ENCODE data around the gene DSTYK.
A peak's percentile ranks its signal among the peaks of the same experiment; 100 is the strongest.

The DSTYK gene

DNA sequence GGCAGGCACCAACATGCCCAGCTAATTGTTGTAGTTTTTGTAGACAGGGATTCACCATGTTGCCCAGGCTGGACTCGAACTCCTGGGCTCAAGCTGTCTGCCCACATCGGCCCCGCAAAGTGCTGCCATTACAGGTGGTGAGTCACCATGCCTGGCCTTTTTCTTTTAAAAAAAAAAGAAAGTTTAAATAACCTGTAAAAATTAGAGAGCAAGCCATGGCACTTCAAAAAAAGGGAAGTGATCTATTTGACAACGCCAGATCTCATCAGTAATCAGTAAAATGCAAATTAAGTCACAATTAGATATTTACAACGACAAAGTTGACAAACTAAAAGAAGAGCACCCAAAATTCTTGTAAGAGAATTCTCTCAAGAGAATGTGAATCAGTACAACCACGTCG, 86.8 kb downstream of the DSTYK start:
- DNase-seq (ENCODE audit: extremely low read depth, low read depth), result no peak
- TF ChIP-seq, protein P1, sequence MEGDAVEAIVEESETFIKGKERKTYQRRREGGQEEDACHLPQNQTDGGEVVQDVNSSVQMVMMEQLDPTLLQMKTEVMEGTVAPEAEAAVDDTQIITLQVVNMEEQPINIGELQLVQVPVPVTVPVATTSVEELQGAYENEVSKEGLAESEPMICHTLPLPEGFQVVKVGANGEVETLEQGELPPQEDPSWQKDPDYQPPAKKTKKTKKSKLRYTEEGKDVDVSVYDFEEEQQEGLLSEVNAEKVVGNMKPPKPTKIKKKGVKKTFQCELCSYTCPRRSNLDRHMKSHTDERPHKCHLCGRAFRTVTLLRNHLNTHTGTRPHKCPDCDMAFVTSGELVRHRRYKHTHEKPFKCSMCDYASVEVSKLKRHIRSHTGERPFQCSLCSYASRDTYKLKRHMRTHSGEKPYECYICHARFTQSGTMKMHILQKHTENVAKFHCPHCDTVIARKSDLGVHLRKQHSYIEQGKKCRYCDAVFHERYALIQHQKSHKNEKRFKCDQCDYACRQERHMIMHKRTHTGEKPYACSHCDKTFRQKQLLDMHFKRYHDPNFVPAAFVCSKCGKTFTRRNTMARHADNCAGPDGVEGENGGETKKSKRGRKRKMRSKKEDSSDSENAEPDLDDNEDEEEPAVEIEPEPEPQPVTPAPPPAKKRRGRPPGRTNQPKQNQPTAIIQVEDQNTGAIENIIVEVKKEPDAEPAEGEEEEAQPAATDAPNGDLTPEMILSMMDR (IDR thresholded peaks at IDR 0.05; ENCODE audit: low read depth, low read length), result no peak

DNA sequence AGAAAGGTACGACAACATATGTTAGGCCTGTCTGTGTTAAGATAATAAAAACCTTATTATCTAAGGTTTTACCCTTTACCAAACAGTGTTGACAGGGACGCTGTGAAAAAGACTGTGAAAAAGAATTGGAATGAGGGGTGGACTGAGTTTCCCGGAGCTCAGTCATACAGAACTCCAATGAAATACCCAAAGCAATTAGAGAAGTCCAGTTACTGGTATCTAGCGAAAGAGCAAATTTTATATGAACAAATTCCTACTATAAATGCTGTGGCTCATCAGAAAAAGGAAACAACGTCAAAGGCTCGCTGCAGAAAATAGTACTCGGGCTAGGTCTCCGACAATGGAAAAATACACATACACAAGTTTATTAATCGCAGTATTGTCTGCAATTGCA, 89.0 kb downstream of the DSTYK start:
- TF ChIP-seq, protein P1 (IDR thresholded peaks at IDR 0.05; ENCODE audit: low read depth, low read length), result no peak

DNA sequence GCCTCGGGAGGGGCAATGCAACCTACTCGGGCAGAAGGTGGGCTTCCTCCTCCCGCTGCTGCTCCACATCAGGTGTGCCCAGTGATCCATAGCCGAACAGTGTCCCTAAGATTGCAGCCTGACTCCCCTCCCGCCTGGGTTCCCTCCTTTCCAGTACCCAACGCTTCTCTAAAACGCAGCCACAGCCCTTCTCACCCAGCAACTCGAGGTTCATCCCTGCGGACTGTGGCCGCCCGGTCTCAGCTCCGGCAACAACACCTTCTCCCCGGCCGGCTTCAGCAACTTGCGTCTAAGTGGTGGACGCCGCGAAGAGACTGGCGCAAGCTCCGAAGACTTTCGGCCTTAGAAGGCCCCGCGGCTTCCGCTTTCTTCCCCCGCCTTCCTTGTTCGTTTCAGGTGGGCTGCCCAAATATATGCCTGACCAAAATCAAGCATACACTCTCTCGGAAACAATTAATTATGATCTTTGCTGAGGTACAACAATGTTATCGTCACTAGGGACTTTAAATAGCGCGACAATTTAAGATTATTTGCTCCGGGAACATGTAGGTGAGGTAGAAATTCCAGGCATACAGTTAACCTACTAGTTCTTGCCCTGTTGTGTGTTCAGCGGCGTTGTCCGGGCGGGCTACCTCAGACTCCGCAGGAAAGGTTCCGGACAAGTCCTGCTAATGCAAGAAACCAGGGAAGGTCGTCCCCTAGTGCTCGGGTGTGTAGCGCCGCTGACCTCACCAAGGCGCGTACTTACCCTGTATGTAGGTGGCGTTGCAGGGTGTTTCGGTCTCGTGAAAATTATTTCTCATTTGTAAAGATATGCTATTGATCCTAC, 89.6 kb downstream of the DSTYK start, which contains the start of gene RBBP5:
Gene RBBP5 (minus strand): TSS at position 319 of the 829 bp plus-strand sequence. CDS start 105 bp downstream, at position 214.
- DNase-seq (ENCODE audit: extremely low read depth, low read depth), result peak; percentile 98
- TF ChIP-seq, protein P1 (IDR thresholded peaks at IDR 0.05; ENCODE audit: low read depth, low read length), result peak; percentile 91

More for the DNA sequence above, 89.0 kb downstream of the DSTYK start:
- no peak for DNase-seq (ENCODE audit: extremely low read depth, low read depth)

DNA sequence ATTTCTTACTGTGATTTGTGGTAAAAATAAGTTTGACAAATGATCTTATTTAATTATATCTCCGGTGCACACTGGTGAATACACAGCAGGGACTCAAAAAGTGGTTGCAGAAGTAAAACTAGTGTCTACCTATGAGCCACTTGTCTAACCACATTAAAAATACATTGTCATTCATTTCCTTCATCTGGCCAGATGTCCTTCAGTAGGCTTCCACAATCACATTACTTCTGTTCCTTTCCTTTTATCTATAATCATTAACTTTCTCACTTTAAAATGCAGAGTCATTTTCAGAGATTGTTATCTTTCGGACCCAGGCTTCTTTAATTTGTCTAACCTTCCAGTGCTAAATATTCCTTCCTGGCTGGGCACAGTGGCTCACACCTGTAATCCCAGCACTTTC, 92.8 kb downstream of the DSTYK start:
- DNase-seq (ENCODE audit: extremely low read depth, low read depth), result no peak
- TF ChIP-seq, protein P1 (IDR thresholded peaks at IDR 0.05; ENCODE audit: low read depth, low read length), result no peak

DNA sequence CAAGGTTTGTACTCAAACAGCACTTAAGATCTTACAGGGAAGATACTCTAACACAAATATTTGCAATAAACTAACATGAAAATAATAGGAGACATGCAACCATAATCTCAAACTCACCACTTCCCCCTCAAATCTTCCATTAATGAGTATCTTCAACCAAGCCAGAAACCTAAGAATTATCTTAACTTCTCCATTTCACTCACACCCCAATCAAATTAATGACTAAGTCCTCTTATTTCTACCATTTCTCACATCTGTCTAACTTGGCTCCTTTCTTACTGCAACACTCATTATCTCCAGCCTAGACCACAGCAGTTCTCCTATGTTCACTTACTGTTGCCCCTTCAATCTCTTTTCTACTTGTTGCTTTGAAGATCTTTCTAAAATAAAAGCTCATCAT, 100.1 kb downstream of the DSTYK start:
- DNase-seq (ENCODE audit: extremely low read depth, low read depth), result no peak
- TF ChIP-seq, protein P1 (IDR thresholded peaks at IDR 0.05; ENCODE audit: low read depth, low read length), result no peak

DNA sequence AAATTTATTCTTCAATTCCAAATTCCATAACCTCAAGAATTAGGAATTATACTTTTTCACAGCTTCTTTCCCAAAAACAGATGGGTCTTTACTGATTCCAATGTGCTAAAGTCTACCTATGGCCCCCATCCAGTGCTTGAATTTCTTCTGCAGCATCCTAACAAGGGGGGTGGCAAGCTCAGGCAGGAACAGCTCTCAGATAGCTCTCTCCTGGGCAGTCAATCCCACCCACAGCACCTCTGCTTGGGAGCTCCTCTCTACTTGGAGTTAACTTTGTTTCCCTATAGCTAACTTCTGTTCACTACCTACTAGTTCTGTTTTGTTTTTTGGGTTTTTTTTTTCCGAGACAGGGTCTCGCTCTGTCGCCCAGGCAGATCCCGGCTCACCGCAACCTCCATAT, 101.8 kb downstream of the DSTYK start:
- TF ChIP-seq, protein P1 (IDR thresholded peaks at IDR 0.05; ENCODE audit: low read depth, low read length), result no peak
- no peak for DNase-seq (ENCODE audit: extremely low read depth, low read depth)

DNA sequence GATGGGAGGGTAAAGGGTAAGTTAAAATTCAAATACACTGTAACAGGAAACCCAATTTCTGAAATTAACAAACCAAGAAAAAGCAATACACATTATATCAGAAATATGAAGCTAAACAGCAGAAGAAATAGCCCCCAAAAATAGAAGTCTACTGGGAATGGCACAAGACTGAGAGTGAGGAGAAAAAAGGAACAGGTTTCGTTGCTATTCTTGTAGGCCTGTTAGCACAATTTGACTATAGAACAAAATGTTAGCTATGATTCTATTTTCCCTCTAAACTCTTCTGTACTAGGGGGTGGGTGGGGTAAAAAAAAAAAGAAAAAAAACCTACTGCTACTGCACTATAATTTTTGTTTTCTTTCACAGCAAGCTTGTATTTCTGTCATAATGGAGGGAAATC, 102.2 kb downstream of the DSTYK start:
- DNase-seq (ENCODE audit: extremely low read depth, low read depth), result no peak
- TF ChIP-seq, protein P1 (IDR thresholded peaks at IDR 0.05; ENCODE audit: low read depth, low read length), result no peak

Data from AG09319 (cell line).